ENCODE data around the gene KYNU.

DNA sequence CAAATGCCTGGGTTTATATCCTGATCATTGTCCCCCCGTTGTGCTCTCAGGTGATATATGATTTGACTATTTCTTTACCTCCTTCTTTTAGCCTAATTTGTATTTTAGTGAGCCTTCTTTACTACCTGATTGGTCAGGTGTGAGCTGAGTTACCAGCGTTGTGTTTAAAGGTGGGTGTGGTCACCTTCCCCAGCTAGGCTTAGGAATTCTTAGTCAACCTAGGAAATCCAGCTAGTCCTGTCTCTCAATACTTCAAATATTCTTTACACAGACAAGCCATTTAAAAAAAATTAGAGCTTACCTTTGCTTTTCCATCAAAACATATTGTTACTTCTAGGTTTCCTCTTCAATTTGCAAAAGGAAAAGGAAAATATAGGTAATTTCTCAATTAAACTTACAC, 30.2 kb downstream of the KYNU start:
- TF ChIP-seq, protein P1, sequence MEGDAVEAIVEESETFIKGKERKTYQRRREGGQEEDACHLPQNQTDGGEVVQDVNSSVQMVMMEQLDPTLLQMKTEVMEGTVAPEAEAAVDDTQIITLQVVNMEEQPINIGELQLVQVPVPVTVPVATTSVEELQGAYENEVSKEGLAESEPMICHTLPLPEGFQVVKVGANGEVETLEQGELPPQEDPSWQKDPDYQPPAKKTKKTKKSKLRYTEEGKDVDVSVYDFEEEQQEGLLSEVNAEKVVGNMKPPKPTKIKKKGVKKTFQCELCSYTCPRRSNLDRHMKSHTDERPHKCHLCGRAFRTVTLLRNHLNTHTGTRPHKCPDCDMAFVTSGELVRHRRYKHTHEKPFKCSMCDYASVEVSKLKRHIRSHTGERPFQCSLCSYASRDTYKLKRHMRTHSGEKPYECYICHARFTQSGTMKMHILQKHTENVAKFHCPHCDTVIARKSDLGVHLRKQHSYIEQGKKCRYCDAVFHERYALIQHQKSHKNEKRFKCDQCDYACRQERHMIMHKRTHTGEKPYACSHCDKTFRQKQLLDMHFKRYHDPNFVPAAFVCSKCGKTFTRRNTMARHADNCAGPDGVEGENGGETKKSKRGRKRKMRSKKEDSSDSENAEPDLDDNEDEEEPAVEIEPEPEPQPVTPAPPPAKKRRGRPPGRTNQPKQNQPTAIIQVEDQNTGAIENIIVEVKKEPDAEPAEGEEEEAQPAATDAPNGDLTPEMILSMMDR (IDR thresholded peaks at IDR 0.05 in 2 of 3, conservative IDR thresholded peaks at IDR 0.05 in 1 of 3; ENCODE audit: control insufficient read depth in 2 of 3, extremely low read depth in 1 of 3, insufficient read depth in 1 of 3, low read depth in 3 of 3, low read length in 3 of 3), result no peak
- TF ChIP-seq BACH1 (IDR thresholded peaks at IDR 0.05; ENCODE audit: borderline replicate concordance) (no peak), YY1 (IDR thresholded peaks at IDR 0.05; ENCODE audit: low read depth, low read length) (no peak)
- TF ChIP-seq, protein P2, sequence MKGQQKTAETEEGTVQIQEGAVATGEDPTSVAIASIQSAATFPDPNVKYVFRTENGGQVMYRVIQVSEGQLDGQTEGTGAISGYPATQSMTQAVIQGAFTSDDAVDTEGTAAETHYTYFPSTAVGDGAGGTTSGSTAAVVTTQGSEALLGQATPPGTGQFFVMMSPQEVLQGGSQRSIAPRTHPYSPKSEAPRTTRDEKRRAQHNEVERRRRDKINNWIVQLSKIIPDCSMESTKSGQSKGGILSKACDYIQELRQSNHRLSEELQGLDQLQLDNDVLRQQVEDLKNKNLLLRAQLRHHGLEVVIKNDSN (IDR thresholded peaks at IDR 0.05; ENCODE audit: borderline replicate concordance, extremely low read length, insufficient read depth, low read depth, low read length), result no peak
